HG02852 (cell line): Measurements from ENCODE around the gene DNA2.
A peak's percentile ranks its signal among the peaks of the same experiment; 100 is the strongest.
"Not testable (repeated sequence)": the region's sequence is repeated elsewhere in the genome, so short reads cannot be mapped to it uniquely, and the experiment has no call there.

Experiments
- ATAC-seq: cut with Tn5 transposase; IDR thresholded peaks from one replicate; pipeline ENCODE4 v1.9.1; 2021; ENCODE audit warnings: mild to moderate bottlenecking, moderate library complexity; ENCODE audit not compliant: unreplicated experiment

The DNA2 gene

GRCh38 chr10:68471586-68472408, at the start of gene DNA2:
Gene DNA2, minus strand, starts transcription at chr10:68471973. Its CDS starts 109 bp downstream, at chr10:68471864.
- peak; percentile 93 for ATAC-seq

GRCh38 chr10:68518609-68519008, 46.8 kb upstream of the DNA2 start:
- ATAC-seq = not testable (repeated sequence)

GRCh38 chr10:68517188-68517587, 45.4 kb upstream of the DNA2 start:
- ATAC-seq = no peak

GRCh38 chr10:68516766-68517165, 45.0 kb upstream of the DNA2 start:
- ATAC-seq = no peak

- not testable (repeated sequence) for ATAC-seq
Observed at GRCh38 chr10:68516216-68516615, 44.4 kb upstream of the DNA2 start.

- no peak for ATAC-seq
Observed at GRCh38 chr10:68508090-68508489, 36.3 kb upstream of the DNA2 start.

- ATAC-seq = no peak
Observed at GRCh38 chr10:68506411-68506810, 34.6 kb upstream of the DNA2 start.

- ATAC-seq = no peak
Observed at GRCh38 chr10:68502846-68503245, 31.1 kb upstream of the DNA2 start.

GRCh38 chr10:68501691-68502090, 29.9 kb upstream of the DNA2 start:
- no peak for ATAC-seq

- no peak for ATAC-seq
Observed at GRCh38 chr10:68499544-68499943, 27.8 kb upstream of the DNA2 start.

GRCh38 chr10:68496072-68496471, 24.3 kb upstream of the DNA2 start:
- no peak for ATAC-seq

- ATAC-seq = no peak
Observed at GRCh38 chr10:68492118-68492517, 20.3 kb upstream of the DNA2 start.

- no peak for ATAC-seq
Observed at GRCh38 chr10:68489919-68490318, 18.1 kb upstream of the DNA2 start.

- no peak for ATAC-seq
Observed at GRCh38 chr10:68474021-68474420, 2.2 kb upstream of the DNA2 start.

- no peak for ATAC-seq
Observed at GRCh38 chr10:68471063-68471585, 649 bp downstream of the DNA2 start.

- no peak for ATAC-seq
Observed at GRCh38 chr10:68470300-68470699, 1.5 kb downstream of the DNA2 start.

GRCh38 chr10:68469838-68470237, 1.9 kb downstream of the DNA2 start:
- no peak for ATAC-seq

GRCh38 chr10:68464729-68465128, 7.0 kb downstream of the DNA2 start:
- ATAC-seq = not testable (repeated sequence)

- ATAC-seq = no peak
Observed at GRCh38 chr10:68463365-68464093, 8.2 kb downstream of the DNA2 start.

GRCh38 chr10:68462536-68462935, 9.2 kb downstream of the DNA2 start:
- no peak for ATAC-seq

GRCh38 chr10:68461032-68461431, 10.7 kb downstream of the DNA2 start:
- ATAC-seq = no peak

GRCh38 chr10:68449698-68450097, 22.1 kb downstream of the DNA2 start:
- not testable (repeated sequence) for ATAC-seq
